NCI-H2029 treated with DMSO at 0.1 percent for 48 hours (cell line): ENCODE results near the gene ELAVL4.

Source experiments
- DNase-seq: peaks from one replicate; lab custom pipeline; 2025; lab: John Stamatoyannopoulos, UW

The ELAVL4 gene

DNA sequence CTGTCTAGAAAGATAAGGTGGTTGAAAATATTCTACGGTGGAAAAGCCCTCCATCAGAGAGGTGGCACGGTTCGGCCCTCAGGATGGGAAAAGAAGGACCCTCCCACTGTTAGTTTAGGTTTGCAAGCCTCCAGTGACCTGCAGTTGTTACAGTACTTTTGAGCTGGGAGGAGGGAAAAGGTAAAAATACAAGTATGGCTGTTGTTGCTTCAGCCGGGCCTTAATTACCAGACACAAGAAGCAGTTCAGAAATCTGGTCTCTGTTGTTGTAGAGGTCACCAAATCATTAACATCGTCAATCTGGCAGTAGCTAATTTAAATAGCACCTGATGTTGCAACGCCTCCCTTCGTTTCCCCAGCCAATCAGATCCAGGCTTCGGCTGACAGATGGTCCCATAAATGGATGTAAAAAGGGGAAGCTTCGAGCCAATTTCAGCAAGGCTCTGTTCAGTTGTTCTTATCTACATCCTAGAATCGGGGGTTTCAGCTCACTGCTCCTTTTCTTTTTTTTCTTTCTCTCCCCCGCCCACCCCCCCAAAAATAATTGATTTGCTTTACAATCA, at the start of gene ELAVL4:
ELAVL4 (plus strand) TSS at position 424 of the 563 bp plus-strand sequence. CDS start 270 bp downstream, outside the sequence.
- DNase-seq, result peak; percentile 72

DNA sequence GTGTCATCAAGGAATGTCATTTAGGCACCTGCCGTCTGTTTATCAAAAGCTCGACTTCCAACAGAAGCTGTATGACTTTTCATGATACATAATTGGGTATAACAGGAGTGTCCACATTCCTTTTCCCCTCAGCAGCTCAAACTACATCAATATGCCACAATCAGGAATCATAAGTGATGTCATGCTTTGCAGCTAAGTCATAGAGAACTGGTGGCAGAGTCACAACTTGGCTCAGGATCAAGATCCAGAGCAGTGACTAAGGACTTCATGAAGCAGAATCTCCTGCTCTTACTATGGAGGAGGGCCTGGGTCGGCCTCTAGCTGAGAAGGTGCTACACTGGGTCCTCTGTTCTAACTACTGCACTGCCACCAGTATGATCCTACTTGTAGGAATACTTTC, 48.4 kb upstream of the ELAVL4 start:
- DNase-seq, result peak; percentile 91

DNA sequence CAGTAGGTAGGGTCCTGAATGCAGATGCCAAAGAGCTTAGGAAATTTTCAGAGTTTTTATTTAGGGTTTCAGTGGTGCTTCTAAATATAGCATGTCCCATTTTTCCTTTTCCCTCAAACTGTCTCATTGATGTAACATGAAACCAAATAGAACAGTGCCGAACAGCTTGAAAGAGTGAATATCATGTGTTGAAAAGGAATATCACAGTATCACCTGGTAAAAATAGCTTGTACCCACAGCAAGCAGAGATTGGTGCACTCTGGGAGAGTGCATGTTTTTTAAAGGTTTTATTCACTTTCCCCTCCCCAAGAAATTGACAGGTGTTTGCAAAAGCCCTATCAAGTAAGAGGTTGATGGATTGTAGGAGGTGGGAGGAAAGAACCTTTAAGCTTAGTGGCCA, 41.9 kb upstream of the ELAVL4 start:
- no peak for DNase-seq

DNA sequence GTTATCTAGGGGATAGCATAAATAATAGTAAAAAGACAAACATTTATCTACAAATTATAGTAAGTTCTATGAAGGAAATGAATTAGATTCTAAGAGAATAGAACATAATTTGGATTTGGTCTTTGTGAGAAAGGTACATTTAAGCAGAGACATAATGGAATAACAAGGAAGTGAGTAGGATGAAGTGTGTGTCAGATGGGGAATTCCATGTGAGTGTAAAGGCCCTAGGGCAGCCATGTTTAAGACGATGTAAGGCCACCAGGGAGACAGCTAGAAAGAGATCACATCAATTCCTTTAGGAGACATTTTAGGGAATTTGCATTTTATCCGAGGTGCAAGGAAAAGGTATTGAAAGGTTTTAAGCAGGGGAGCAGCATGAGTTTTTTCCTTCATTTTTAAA, 33.8 kb upstream of the ELAVL4 start:
- DNase-seq, result no peak

DNA sequence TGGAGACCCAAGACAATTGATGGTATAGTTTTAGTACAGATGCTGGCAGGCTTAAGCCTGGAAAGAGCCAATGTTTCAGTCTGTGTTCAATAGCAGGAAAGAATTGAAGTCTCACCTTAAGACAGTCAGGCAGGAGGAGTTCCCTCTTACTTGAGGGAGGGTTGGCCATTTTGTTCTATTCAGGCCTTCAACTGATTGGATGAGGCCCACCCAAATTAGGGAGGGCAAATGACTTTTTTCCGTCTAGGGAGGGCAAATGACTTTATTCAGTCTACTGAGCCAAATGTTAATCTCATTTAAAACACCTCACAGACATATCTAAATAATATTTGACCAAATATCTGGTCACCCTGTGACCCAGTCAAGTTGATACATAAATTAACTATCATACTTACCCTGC, 31.4 kb upstream of the ELAVL4 start:
- no peak for DNase-seq

DNA sequence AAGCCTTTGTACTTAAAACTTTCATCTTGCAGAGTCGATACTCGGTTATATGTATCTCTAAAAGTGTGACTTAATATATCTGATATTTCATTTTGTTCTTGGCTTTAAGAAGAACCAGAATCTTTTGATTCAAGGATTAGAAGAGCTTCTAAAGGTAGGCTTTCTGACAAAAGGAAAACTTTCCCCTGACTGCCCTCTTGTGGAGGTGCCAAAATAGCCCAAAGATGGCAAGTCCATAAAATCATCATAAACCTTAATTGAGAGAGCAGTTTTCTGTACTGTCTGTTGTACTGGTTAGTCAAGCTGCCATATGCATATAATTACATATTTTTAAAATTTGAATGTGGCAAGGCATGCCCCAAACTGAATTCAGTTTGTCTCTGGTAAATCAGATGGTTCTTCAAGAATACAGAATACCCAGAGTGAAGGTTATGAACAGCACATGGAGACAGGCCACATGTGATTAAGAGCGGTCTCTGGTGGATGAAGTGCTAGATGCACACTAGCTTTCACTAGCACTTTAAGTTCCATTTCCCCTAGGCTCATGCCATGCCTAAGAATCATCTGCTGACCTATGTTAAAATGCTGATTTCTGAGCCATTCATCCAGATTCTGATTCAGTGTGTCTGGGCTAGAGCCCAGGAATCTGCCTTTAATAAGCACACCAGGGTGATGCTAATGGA, 27.7 kb upstream of the ELAVL4 start:
- DNase-seq, result peak; percentile 94

DNA sequence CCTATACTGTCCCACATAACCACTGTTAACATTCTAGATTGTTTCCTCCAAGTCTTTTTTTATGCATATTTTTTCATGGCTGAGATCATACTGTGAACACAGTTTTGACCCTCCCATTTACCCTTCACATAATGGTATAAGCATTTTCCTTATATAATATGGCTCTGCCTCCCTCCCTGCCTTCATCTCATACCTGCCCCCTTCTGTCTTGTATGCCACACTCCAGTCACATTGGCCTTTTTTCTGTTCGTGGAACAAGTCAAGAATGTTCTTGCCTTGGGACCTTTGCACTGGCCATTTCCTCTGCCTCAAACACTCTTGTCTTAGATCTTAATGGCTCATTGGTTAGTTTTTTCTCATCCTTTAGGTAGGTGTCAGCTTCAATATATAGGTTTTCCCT, 24.3 kb upstream of the ELAVL4 start:
- no peak for DNase-seq

DNA sequence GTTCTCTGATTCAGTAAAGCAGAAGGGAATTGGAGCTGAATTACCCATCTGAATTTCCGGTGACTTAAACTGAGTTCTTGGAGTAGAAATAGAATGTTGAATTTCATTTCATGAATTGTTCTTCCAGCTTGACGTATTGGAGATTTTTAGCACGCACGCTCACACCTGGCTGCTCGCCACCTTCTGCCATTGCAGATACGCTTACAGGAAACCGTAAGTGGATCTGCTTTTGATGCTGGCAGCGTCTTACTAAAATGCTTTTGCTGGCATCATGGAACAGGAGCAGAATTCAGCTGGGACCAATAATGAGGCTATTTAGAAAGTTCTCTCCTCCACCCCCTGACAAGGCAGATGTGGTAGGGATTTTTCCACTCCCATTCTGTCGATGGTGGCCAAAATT, 17.7 kb upstream of the ELAVL4 start:
- DNase-seq, result no peak

DNA sequence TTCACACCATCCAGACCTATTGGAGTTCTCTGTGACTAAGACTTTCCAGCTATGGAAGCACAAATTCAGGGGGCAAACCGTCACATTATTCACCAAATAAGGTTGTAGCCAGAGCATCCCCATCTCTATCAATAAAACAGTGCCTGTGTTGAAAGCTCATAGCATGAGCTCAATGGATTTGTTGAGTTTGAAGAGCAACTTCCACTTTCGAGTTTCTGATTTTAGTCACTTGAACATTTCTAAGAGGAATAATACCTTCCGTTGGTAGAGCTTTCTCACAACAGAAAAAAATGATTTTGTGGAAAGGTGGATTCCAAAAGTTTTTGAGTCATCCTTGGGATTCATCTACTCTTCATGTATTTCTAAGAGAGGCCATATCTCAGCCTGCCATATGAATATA, 13.0 kb upstream of the ELAVL4 start:
- DNase-seq, result no peak

DNA sequence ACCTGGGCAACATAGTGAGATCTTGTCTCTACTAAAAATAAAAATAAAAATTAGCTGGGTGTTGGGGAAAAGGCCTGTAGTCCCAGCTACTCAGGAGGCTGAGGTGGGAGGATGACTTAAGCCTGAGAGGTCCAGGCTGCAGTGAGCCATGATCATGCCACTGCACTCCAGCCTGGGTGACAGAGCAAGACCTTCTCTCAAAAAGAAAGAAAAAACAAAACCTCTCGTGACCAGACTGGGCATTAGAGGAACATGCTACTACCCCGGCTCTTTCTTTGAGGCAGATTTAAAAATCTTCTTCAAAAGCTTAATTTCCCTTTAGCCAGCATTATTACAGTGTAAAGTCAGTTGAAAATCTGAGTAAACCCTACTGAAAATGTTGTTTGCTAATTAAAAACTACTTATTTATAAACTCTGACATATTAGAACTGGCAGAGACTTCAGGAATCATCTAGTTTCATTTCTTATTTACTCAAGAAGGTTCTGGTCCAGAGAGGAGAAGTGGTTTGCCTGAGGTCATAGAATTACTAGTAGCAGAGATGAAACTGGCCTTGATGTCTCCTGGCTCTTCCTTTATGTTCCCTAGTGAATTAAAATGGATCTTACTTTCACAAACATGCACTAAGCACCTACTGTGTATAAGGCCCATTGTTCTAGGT, 11.6 kb upstream of the ELAVL4 start:
- DNase-seq, result no peak

DNA sequence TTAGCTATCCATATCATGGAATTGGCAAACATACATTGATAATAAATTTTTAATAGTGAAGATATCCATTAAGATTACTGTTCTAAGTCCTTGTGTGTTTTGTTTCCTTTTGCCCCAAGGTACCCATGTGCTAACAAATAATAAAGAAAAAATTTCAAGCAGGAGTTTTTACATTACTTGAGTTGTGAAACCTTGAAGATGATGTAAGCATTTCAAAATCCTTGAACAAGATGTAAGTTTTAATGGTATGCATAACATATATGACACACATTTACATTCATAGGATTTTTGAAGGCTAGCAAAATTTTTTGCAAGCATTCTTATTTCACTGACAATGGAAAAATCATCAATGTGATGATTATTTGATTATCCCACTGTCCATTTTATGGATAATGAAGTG, 10.9 kb upstream of the ELAVL4 start:
- DNase-seq, result no peak

DNA sequence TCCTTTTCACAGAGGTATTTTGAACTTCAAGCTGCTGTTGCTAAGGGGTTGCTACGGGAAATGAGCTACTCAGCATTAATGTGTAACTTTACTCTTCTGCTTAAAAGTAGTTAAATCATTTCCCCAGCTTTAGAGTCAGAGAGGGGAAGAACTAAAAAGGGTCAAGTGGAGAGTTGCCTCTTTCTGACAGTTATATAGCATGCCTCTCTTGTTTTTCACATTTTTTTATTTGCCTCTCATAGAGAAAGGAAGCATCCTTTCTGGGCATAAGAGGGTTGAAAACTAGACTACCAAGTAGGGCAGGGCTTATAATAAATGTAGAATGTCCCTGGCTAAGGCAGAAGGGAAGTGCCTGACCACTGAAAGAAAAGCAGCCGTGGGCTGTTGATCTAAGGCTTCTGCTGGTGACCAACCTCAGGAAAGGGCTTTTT, 10.1 kb upstream of the ELAVL4 start:
- DNase-seq, result no peak

DNA sequence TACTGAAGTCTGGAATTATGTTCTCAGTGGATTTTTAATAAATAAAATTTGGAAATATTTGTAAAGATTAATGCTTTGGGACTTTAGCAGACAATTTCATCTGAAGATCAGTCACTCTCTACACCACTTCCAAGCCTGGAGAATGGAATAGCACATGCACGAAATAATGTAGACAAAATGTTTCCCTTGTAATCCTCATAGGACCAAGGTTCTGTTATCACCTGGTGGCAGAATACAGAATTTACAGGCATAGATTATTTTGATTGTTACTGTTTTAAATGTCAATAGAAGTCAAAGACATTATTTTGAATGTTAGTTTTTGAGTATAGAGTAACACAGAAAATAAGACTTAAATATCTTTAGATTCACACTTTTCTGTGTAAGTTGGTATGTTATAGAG, 9.1 kb upstream of the ELAVL4 start:
- DNase-seq, result no peak

DNA sequence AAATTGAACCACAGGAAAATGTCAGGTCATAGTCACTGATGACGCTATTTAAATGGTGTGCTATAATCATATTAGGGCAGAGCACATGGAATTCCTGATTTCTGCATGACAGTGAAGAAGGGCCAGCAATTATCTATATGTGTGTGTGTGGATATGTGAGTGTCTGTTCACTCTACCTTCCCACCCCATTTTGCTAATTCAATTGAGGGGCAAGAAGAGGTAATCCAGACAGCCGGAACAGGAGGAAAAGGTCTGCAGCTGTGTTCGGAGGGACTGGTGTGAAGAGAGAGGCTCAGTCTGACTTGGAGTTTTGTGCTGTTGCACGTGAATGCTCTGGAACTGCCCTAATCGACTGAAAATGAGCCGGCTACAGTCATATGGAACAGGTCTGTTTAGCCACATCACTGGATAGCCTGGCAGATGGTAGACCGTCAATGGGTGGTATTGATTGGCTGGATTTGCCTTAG, 5.1 kb upstream of the ELAVL4 start:
- no peak for DNase-seq

DNA sequence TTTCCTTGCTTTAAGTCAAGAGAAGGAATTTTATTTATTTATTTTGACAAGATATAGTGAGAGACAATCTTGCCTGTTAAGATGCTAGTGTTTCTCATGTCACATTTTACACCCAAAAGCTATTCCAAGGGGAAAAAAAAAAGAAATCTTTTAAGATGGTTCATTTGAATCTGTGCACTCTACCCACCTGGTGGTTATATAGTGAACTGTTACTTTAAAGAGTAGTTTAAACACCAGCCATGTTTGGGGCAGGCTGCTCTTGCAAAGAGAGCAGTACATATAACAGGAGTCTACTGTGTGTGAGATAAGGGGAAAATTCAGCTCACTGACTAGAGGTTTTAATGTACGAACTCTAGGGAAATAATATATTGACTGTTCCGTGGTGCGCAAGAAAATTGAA, 3.3 kb upstream of the ELAVL4 start:
- DNase-seq, result no peak

DNA sequence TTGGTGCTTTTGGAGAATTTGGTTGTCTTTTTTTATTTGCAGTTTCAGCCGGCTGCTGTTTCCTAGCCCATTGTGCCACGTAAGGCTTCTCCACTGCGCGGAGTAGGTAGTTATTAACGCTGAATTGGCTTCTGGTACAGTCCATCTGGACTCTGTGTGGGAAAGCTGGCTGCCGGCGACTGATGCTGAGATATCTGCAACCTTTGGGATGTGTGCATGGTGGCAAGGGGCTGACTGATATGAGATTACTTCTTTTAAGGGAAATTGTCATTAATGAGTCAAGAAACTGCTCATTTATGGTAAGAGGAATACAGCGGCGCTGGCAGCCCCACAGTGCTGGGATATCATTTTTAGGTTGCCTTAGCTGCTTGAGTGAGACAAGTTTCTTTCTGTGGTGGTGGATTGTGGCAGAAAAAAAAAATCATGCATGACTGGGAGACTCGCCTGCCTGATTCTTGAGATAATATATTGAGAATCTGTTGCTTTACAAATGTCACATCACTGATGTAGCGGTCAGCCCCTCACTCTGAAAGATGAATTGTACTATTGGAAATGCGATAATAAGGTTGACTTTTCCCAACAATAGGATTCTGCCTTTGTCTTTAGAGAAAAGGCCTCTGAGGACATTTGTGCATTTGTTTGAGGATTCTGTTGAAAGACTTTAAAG, 2.5 kb upstream of the ELAVL4 start:
- DNase-seq, result no peak

DNA sequence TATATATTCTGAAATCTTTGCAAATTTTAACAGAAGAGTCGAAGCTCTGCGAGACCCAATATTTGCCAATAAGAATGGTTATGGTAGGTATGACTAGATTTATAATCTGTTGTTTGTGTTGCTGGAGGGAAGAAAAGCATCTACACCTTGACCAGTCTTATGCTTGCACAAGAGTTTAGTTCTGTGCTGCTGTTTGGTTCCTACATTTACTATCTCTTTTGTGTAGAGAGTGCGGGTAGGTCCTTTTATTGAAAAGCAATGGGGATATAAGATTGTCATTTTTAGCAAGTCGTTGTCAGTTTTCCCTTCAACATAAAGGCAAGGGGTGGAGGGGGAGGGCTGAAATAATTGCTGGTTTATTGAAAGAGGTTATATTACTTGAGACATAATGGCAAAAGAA, 396 bp downstream of the ELAVL4 start:
- peak; percentile 74 for DNase-seq

DNA sequence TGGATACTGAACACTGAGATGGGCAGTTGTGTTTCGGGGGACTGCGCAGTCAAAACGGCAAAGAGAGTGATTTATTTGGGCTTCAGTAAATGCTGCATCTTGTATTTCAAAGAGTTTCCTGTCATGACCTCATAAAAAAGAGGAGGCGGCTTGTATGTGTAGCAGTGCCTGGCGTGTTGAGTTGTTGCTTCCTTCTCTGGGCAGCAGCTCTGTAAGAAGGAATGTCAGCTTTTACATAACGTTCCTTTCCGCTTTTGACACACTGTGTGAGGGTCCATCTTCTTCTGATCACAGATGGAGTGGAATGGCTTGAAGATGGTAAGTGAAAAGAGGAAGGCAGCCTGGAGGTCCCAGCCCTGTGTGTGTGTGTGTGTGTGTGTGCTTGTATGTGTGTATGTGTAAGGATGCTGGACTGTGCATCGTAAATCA, 941 bp downstream of the ELAVL4 start:
- peak; percentile 96 for DNase-seq

DNA sequence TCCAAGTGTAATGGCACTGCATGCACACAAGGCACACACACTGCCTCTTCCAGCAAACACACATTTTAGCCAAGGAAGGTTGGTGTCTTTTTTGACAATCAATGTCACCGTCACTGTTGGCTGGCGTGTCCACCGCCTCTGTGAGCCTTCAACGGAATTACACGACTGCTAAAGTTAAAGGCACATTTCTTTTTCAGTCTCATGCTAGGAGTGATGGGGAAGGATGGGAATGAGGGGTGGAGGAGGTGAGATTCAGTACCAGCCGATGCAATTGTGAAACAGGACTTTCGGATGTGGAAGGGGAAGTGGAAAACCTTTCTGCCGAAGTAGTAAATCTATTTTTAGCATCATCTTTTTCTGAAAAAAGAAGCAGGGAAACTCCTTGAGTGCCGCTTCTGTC, 1.4 kb downstream of the ELAVL4 start:
- DNase-seq, result peak; percentile 88

DNA sequence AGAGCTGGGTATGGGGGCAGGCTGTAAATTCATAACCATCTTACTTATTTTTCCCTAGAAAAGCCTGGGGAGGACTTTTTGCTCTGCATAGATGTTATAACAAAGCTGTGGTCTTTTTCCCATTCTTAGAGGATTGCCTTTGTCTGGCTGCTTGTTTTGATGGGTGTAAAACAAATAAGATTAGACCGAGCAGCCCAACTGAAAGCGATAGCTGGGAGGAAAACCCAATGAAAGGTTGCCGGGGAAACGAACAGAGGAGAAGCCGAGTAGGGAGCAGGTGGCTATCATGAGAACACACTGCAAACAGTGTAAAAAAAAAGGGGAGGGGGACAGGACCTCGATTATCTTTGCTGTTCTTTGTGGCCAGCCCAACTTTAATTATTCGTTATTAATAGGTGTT, 1.9 kb downstream of the ELAVL4 start:
- peak; percentile 99 for DNase-seq

DNA sequence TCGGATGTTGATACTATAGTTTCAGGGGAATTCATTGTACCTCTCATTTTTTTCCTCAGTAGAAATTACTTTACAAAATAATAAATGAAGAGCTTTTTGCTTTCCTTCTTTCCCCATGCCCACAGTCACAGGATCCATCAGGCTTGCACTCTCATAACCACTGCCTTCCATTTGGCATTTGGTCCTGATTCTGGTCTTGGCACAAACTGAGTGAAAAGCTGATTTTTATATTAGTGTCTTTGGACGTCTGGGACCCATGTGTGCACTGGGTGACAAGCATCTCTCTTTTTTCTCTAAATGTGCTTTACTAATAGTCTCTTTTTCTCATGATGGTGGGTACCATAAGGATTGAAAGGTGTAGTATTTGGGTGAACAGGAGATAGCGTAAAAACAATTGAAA, 2.8 kb downstream of the ELAVL4 start:
- DNase-seq, result peak; percentile 58

DNA sequence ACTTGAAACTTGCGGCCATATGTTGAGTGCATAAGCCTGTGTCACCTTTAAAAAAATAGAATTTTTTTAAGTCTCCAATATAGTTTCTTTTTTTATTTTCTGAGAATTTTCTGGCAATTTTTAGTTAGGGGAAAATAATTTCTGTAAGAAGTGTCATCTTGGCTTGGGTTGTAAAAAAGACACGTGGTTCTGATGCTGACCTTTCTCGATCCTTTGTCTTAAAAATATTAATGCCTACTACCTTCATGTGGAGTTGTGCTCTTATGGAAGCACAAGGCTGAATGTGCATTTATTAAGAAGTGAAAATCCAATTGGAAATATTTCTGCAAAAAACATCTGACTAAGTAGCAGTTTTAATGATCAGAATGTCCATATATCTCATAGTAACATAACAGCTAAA, 3.5 kb downstream of the ELAVL4 start:
- DNase-seq, result peak; percentile 77

DNA sequence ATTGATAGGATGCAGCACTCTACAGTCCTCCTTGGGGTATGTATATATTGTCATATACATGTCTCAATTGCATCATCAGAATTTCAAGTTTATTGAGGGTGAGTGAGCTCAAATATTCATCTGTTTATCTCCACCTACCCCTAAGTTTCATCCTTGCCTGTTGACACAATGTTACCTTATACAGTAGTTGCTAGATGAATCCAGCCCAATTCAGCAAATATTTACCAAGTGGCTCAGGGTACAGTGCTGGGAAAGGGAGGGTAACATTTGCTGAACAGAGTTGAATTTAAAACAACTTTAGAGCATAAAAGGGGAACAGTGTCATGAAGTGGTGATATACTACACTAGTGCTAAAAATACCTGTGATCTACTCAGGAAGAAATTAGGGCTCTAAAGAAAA, 14.4 kb downstream of the ELAVL4 start:
- peak; percentile 86 for DNase-seq
